Dedifferentiated amniotic fluid mesenchymal stem cell (primary cell): ENCODE data around the gene GPC3.
"Not testable (repeated sequence)": the region's sequence is repeated elsewhere in the genome, so short reads cannot be mapped to it uniquely, and the experiment has no call there.

Experiments used
- DNase-seq: peaks from one replicate; pipeline ENCODE4 v3.0.0-alpha.2; 2016; ENCODE audit errors: extremely low spot score

GPC3 gene

DNA sequence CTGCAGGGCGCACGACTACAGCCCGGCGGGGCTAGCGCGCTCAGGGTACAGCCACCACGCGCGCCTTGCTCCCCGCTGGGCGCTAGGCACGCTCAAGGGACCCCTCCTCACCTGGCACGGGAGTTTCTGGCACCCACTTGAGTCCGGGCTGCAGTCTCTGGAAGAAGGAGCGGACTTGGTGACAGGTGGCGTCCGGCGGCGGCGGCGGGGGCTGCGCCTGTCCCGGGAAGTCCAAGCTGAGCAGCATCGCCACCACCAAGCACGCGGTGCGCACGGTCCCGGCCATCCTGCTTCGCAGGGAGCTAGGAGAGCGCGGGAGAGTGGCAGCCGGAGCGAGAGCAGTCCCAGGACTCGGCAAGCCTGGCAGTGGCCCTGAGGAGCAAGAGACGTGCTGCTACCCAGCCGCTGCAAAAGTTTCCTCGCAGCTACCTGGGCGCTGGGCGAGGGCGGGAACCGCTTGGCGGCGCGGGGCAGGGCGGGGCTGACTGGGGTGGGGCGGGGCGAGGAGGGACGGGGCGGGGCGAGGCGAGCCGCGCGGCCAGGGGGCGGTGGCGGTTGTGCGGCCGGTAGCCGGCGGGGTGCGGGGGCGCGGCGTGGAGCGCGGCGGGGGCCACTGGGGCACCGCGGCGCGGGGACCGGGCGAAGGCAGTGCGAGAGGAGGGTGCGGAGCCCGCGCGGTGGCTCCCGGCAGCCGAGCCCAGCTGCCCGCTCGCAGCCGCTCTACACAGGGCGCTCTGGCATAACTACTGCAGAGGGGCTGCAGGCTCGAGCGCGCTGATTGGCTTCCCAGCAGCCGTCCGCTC, at the start of gene GPC3:
TSS of gene GPC3 (minus strand) at position 431 of the 803 bp plus-strand sequence.
- no peak for DNase-seq

- DNase-seq: no peak
Measured at GRCh38 chrX:134032441-134032840, 47.0 kb upstream of the GPC3 start.

DNA sequence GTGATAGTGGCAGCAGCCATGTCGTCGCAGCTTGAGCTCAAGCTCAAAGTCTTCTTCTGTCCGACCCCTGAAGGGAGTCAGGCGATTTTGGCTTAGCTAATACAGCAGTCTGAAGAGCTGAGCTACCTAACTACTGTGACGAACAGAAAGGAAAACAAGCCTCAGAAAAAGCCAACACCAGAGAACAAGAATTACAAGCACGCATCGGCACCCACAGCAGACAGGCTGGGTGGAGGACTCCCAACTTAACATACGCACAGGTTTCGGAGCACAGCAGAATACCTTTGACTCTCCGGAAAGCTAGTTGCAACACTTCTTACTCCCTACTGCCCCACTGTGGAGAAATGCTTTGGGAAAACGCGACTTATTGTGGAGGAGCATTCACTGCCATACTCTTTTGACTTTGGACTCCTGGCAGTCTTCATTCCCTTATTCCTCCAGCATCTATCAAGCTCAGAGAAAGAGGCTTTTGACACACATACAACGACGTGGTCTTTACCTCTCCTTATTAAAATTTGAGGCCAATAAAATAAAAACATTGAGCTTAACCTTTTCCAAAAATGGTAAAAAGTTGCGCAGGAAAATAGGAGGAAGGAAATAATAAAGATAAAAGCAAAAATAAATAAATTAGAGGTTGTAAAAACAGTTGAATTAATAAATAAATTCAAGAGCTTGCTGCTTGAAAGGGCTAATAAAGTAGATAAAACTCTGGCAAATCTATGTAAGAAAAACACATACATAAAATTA, 41.3 kb upstream of the GPC3 start:
- peak; percentile 56 for DNase-seq

GRCh38 chrX:134025986-134026545, 40.7 kb upstream of the GPC3 start:
- no peak for DNase-seq

- no peak for DNase-seq
Measured at GRCh38 chrX:134024686-134025377, 39.4 kb upstream of the GPC3 start.

- no peak for DNase-seq
Measured at GRCh38 chrX:134023851-134024281, 38.5 kb upstream of the GPC3 start.

GRCh38 chrX:134020910-134021309, 35.5 kb upstream of the GPC3 start:
- DNase-seq: no peak

DNA sequence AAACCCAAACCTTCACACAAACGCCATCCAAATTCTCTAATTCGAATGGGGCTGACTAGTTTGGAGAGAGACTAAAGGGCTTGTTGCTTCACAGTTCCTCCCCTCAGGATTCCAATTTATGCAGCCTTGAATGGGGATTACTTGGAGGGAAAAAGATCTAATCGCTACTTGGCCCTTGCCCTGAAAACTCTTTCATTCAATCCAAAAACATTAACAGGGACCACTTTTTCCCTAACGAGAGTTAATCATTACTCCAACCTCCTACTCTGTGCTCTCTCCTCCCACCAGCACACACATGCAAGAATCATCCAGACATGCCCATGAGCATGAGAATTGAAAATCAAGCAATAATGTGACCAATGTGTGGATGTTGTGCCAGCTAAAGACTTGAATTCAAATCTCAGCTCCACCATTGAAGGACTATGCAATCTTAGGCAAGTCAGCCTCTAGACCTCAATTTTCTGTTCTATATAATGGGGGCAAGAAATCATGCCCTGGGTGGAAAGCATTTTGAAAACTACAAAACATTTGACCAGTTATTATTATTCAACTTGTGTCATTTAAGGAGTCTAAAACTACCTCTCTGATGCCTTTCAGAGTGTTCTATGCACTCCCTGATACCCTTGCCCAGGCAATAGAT, 34.3 kb upstream of the GPC3 start:
- DNase-seq: no peak

DNA sequence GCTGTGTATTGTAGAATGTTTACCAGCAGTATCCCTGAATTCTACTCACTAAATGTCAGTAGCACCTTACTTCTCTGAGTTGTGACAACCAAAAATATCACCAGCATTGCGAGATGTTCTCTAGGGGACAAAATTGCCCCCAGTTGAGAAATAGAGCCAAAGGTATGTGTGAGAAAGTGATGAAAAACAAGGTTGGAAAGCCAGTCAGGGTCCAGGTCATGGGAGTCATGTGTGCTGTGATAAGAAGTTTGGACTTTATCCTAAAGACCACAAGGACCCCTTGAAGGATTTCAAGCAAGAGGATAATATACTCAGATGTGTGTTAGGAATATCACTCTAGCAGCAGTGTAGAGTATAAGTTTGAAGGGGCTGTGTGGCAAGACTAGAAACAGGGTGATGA, 30.9 kb upstream of the GPC3 start:
- DNase-seq: not testable (repeated sequence)

GRCh38 chrX:134015510-134015909, 30.1 kb upstream of the GPC3 start:
- not testable (repeated sequence) for DNase-seq

GRCh38 chrX:134013524-134013923, 28.1 kb upstream of the GPC3 start:
- DNase-seq: no peak

DNA sequence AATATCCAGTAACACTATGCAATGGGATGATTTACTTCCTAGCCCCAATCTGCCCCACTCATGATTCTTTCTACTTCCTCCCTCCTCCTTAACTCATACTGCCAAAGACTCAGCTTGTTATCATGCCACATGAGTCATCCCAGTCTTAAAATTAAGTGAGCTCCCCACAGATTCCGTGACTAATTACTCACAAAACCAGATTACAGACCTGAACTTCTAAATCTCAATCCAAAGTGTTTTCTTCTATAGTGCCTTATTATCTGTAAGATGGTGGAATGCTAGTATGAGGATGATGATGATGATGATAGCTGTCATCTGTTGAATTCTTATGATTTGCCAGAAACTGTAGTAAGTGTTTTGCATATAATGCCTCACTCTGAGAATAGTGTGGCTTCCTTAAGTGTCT, 27.7 kb upstream of the GPC3 start:
- no peak for DNase-seq

DNA sequence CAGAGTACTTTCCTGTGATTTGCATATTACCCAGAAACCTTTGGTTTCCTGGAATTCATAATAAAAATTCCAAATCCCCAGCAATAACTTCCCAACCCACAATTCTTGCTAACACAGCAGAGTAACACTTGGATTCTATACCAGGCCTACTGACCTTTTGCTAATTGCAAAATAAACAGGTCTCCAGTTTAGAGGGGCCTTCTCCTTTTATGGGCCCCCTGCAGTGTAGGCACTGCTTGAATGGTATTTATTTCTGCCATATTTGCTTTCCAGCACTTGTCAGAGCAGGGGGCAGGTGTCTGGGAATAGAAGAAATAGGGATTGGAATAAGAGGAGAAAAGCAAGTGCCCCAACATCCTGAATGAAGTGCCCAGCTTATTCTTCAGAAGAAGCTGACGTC, 25.3 kb upstream of the GPC3 start:
- DNase-seq: no peak

- DNase-seq: no peak
Measured at GRCh38 chrX:134007716-134008115, 22.3 kb upstream of the GPC3 start.

DNA sequence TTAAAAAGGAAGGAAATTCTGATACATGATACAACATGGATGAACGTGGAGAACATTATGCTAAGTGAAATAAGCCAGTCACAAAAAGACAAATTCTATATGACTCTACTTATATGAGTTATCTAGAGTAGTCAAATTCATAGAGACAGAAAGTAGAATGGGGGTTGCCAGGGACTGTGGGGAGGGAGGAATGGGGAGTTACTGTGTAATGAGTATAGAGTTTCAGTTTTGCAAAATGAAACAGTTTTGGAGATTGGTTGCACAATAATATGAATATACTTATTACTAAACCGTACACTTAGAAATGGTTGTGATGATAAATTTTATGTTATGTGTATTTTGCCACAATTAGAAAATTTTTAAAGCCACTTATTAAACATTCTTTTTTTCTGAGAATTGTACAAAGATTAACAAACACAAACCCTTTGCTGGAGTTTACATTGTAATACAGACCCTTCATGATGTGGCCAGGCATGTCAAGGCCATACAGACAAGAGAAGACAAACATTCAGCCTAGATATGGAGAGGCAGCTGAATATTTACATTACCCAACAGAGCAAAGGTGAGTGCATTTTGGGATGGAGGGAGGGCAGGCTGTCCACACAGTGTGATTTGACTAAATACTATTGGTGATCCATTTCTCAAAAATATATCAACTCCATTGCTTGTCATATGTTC, 21.2 kb upstream of the GPC3 start:
- DNase-seq: no peak

GRCh38 chrX:134004084-134004483, 18.7 kb upstream of the GPC3 start:
- DNase-seq: peak; percentile 68

DNA sequence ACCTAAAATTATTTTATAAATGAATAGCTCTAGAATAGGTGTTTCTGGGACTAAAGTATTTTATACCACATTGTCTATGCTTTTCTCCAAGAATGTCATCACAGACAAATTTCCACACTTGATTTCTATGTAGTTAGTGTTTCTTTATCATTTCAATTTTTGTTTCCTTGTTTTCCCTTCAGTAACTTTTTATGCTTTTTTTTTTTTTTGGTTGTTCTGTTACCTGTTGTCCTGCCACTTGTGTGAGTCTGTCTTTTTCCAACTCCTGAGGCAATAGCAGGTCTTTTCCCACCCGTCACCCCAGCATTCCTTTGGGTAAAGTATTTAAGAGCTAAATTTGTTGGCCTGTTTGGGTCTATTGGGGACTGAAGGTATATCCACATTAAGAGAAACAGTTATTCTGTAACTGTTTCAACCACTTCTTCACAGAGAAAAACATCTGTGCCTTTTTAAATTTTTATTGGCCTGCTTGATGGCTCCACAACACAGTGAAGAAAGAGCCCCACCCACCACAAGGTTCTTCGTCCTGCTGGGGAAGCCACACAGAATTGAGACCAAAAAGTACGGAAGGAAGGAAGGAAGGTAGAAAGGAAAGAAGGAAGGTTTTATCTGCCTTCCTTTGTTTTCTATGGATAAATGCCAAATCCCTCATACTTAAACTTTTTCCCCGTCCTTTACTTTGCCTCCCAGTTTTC, 17.7 kb upstream of the GPC3 start:
- DNase-seq: no peak

DNA sequence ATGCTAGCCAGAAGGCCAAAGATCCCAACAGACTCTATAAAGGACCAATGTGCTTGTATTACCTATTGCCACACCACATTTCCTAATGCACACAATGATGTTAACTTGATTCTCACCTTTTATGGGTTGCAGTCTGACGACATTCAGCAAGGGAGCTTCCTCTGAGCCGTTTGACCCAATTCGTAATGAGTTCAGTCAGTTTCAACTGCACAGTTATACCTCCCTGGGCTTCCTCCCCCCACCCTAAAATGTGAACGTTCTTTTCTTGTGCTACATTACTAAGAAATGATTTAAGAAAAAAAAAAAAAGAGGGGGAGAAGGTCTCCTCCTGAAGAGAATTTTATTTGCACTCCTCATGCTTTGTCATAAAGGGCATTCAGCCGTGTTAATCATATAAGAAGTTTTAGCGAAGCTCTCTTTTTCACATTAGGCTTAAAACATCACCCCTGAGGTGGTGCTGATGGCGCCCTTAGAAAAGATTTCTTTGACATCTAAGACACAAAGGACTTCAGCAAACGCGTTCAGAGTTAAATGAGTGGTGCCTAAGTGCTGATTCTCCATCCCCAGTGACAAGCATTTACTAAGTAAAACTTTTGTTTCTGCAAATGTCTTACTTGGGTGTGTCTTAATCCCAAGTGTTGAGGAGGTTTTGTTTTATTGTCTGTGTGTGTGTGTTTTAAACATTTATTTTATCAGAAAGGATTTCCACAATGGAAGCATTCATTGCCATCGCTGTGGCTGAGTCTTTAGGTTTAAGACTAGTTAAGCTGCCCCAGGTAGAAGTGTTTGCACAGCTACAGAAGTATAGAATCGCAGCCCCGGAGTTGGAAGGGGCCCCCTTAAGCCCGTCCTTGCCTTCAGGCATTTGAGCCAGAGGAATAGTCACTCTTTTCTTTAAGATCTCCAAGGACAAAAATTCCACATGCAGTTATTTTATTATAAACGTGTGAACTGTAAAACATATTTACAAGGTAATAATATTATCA, 15.2 kb upstream of the GPC3 start:
- no peak for DNase-seq

GRCh38 chrX:133999031-133999705, 13.8 kb upstream of the GPC3 start:
- peak; percentile 53 for DNase-seq
